H9 (cell line): ENCODE results near the gene MIEF1. TPM values are rescaled to one million over a fixed set of nuclear protein-coding genes. Genes with fewer than 3 reads are reported as not detected.
A peak's percentile ranks its signal among the peaks of the same experiment; 100 is the strongest.

ENCODE experiments used
- DNase-seq: peaks from one replicate; pipeline ENCODE4 v3.0.0-alpha.2; 2017
- H2AFZ ChIP-seq: one replicate; pipeline ENCODE4 v1.6.1; 2013; ENCODE audit warnings: mild to moderate bottlenecking, low read length, control low read depth, moderate library complexity
- H2AK5ac ChIP-seq: 2 replicates; pipeline ENCODE4 v1.6.1; 2013; ENCODE audit warnings: low read length, control low read depth, mixed read lengths; ENCODE audit not compliant: insufficient read length
- H2BK120ac ChIP-seq: one replicate; pipeline ENCODE4 v1.6.1; 2013; ENCODE audit warnings: low read depth, mild to moderate bottlenecking, low read length, control low read depth, inconsistent platforms; ENCODE audit not compliant: poor library complexity, severe bottlenecking
- H2BK12ac ChIP-seq: 2 replicates; pipeline ENCODE4 v1.6.1; 2013; ENCODE audit warnings: low read length, control low read depth, mixed read lengths, low read depth; ENCODE audit not compliant: insufficient read length
- H2BK15ac ChIP-seq: 2 replicates; pipeline ENCODE4 v1.6.1; 2013; ENCODE audit warnings: low read depth, low read length, control low read depth
- H2BK20ac ChIP-seq: one replicate; pipeline ENCODE4 v1.6.1; 2013; ENCODE audit warnings: low read depth, mild to moderate bottlenecking, low read length, control low read depth, inconsistent platforms; ENCODE audit not compliant: poor library complexity, severe bottlenecking
- H2BK5ac ChIP-seq: 2 replicates; pipeline ENCODE4 v1.6.1; 2013; ENCODE audit warnings: low read length, control low read depth, mixed read lengths; ENCODE audit not compliant: insufficient read length
- H3K14ac ChIP-seq: 2 replicates; pipeline ENCODE4 v1.6.1; 2013; ENCODE audit warnings: low read length, control low read depth; ENCODE audit not compliant: insufficient read depth
- H3K18ac ChIP-seq: 2 replicates; pipeline ENCODE4 v1.6.1; 2013; ENCODE audit warnings: low read depth, mild to moderate bottlenecking, mixed read lengths, low read length, control low read depth; ENCODE audit not compliant: insufficient read length
- H3K23ac ChIP-seq: 2 replicates; pipeline ENCODE4 v1.6.1; 2013; ENCODE audit warnings: low read length, control low read depth, mixed read lengths, low read depth; ENCODE audit not compliant: insufficient read length
- H3K23me2 ChIP-seq: 2 replicates; pipeline ENCODE4 v1.6.1; 2013; ENCODE audit warnings: low read depth, mild to moderate bottlenecking, mixed read lengths, low read length, control low read depth; ENCODE audit not compliant: insufficient read length, poor library complexity, severe bottlenecking
- H3K27ac ChIP-seq: 2 replicates; pipeline ENCODE4 v1.5.1; 2013; ENCODE audit warnings: low read length, control low read depth, mixed read lengths, low read depth; ENCODE audit not compliant: insufficient read length
- H3K27me3 ChIP-seq: 2 replicates; pipeline ENCODE4 v1.6.1; 2013; ENCODE audit warnings: low read length, control low read depth, inconsistent platforms; ENCODE audit not compliant: insufficient read depth
- H3K4ac ChIP-seq: 2 replicates; pipeline ENCODE4 v1.6.1; 2013; ENCODE audit warnings: low read depth, mild to moderate bottlenecking, control low read depth, inconsistent platforms, low read length, moderate library complexity
- H3K4me1 ChIP-seq: 2 replicates; pipeline ENCODE4 v1.6.1; 2013; ENCODE audit warnings: low read length, control low read depth, inconsistent platforms; ENCODE audit not compliant: insufficient read depth
- H3K4me2 ChIP-seq: 2 replicates; pipeline ENCODE4 v1.6.1; 2013; ENCODE audit warnings: low read length, control low read depth, mixed read lengths; ENCODE audit not compliant: insufficient read length, insufficient read depth
- H3K56ac ChIP-seq: 2 replicates; pipeline ENCODE4 v1.6.1; 2013; ENCODE audit warnings: low read depth, mild to moderate bottlenecking, mixed read lengths, low read length, control low read depth; ENCODE audit not compliant: insufficient read length
- H3K79me1 ChIP-seq: 2 replicates; pipeline ENCODE4 v1.6.1; 2013; ENCODE audit warnings: low read depth, mild to moderate bottlenecking, moderate library complexity, low read length, control low read depth, inconsistent platforms; ENCODE audit not compliant: insufficient read depth, poor library complexity, severe bottlenecking
- H3K79me2 ChIP-seq: 2 replicates; pipeline ENCODE4 v1.6.1; 2013; ENCODE audit warnings: low read length, control low read depth, inconsistent platforms; ENCODE audit not compliant: insufficient read depth
- H3K9ac ChIP-seq: 2 replicates; pipeline ENCODE4 v1.6.1; 2013; ENCODE audit warnings: low read length, control low read depth, mixed read lengths; ENCODE audit not compliant: insufficient read length; ENCODE audit errors: extremely low read depth
- H3K9me3 ChIP-seq: one replicate; pipeline ENCODE4 v1.6.1; 2013; ENCODE audit warnings: low read depth, low read length, inconsistent platforms; ENCODE audit not compliant: control insufficient read depth
- H3T11ph ChIP-seq: one replicate; pipeline ENCODE4 v1.6.1; 2013; ENCODE audit warnings: mild to moderate bottlenecking, low read length, control low read depth, inconsistent platforms
- H4K20me1 ChIP-seq: one replicate; pipeline ENCODE4 v1.6.1; 2013; ENCODE audit not compliant: control insufficient read depth, insufficient read length, insufficient read depth
- H4K5ac ChIP-seq: 2 replicates; pipeline ENCODE4 v1.6.1; 2013; ENCODE audit warnings: low read depth, mild to moderate bottlenecking, mixed read lengths, low read length, control low read depth; ENCODE audit not compliant: insufficient read length
- H4K8ac ChIP-seq: replicated peaks from 2 replicates; pipeline ENCODE4 v1.6.1; 2013; ENCODE audit warnings: low read length, control low read depth, mixed read lengths, low read depth; ENCODE audit not compliant: insufficient read length
- H4K91ac ChIP-seq: 2 replicates; pipeline ENCODE4 v1.6.1; 2013; ENCODE audit warnings: low read depth, mild to moderate bottlenecking, moderate library complexity, mixed read lengths, low read length, control low read depth; ENCODE audit not compliant: insufficient read length
- H3K27ac Mint-ChIP-seq, 3 experiments: 2 replicates in 2 of 3; 3 replicates in 1 of 3; pipeline ENCODE4 v1.8.0; 2020 to 2021; ENCODE audit warnings: mixed read lengths in 3 of 3, mild to moderate bottlenecking in 1 of 3, moderate library complexity in 1 of 3
- H3K27me3 Mint-ChIP-seq: 2 replicates; pipeline ENCODE4 v1.8.0; 2021; ENCODE audit warnings: low read depth, mild to moderate bottlenecking, moderate library complexity, mixed read lengths
- H3K36me3 Mint-ChIP-seq, 3 experiments: 2 replicates in 2 of 3; 3 replicates in 1 of 3; pipeline ENCODE4 v1.8.0; 2020 to 2021; ENCODE audit warnings: low read depth in 3 of 3, mixed read lengths in 3 of 3; ENCODE audit not compliant: insufficient read depth in 1 of 3
- H3K4me1 Mint-ChIP-seq, 2 experiments: 2 replicates each; pipeline ENCODE4 v1.8.0; 2020; ENCODE audit warnings: mixed read lengths in 2 of 2
- H3K4me3 Mint-ChIP-seq, 2 experiments: 2 replicates in 1 of 2; 3 replicates in 1 of 2; pipeline ENCODE4 v1.8.0; 2020 to 2021; ENCODE audit warnings: mild to moderate bottlenecking in 2 of 2, mixed read lengths in 2 of 2, moderate library complexity in 1 of 2
- H3K9me3 Mint-ChIP-seq, 2 experiments: 2 replicates in 1 of 2; 3 replicates in 1 of 2; pipeline ENCODE4 v1.8.0; 2020; ENCODE audit warnings: mild to moderate bottlenecking in 2 of 2, mixed read lengths in 2 of 2, moderate library complexity in 1 of 2
- CTCF ChIP-seq: fragments of 200-600 bp; sonication (generic); conservative IDR thresholded peaks from 3 replicates; pipeline ENCODE4 v1.8.0; 2021; ENCODE audit warnings: antibody characterized with exemption, mild to moderate bottlenecking
- WGBS: extraction: QIAGEN DNeasy Blood & Tissue Kit; methylation state at CpG from one replicate; pipeline ENCODE4 v1.1.7; 2013; ENCODE audit warnings: missing lambda C conversion rate, low lambda C conversion rate, mixed read lengths; ENCODE audit not compliant: insufficient read length; ENCODE audit errors: extremely low coverage; 5-methylcytosine and 5-hydroxymethylcytosine counted together
- total RNA-seq: library from RNA; stranded (reverse); gene quantifications from 2 replicates; pipeline ENCODE4 v1.2.1, GENCODE V29; 2021

Gene MIEF1
- total RNA-seq, 1 experiment from 2014 or later: 32.6 TPM

GRCh38 chr22:39476664-39477063 lies 25.4 kb upstream of the MIEF1 start:
- no peak overlapping the region for H4K8ac ChIP-seq
- no peaks in the 10 kb centered on the region for H3K9me3 Mint-ChIP-seq
- H3K23ac ChIP-seq: no peak overlapping the region
- H2BK20ac ChIP-seq: no peak overlapping the region
- TF ChIP-seq CTCF: no peak
- no peaks in the 10 kb centered on the region for H3K36me3 Mint-ChIP-seq
- H3K4me2 ChIP-seq: no peak overlapping the region
- DNase-seq: no peak
- no peak overlapping the region for H2BK12ac ChIP-seq
- no CpG with 5 or more reads among the region's 13 CpGs for WGBS
- no peaks in the 10 kb centered on the region for H4K20me1 ChIP-seq
- H3K27me3 ChIP-seq: no peaks in the 10 kb centered on the region
- H3K79me2 ChIP-seq: no peaks in the 10 kb centered on the region
- no peak overlapping the region for H3K18ac ChIP-seq
- H3K79me1 ChIP-seq: no peaks in the 10 kb centered on the region
- H3K4me3 Mint-ChIP-seq: peak overlapping the region in 1 of 2 experiments; percentile 19; a peak in 1 of 5 replicates
- H4K91ac ChIP-seq: no peak overlapping the region
- H3K9me3 ChIP-seq: no peaks in the 10 kb centered on the region
- no peak overlapping the region for H3K14ac ChIP-seq
- peak overlapping the region in 1 of 3 experiments; percentile 50; a peak in 1 of 7 replicates for H3K27ac Mint-ChIP-seq
- H2BK15ac ChIP-seq: no peak overlapping the region
- H3K4me1 Mint-ChIP-seq: peaks cover 33 to 43% of the 10 kb centered on the region in 2 experiments
- no peak overlapping the region for H3K9ac ChIP-seq
- H2BK5ac ChIP-seq: no peak overlapping the region
- no peak overlapping the region for H3K56ac ChIP-seq
- no peak overlapping the region for H2BK120ac ChIP-seq
- H4K5ac ChIP-seq: no peak overlapping the region
- H3T11ph ChIP-seq: no peak overlapping the region
- H3K4ac ChIP-seq: no peak overlapping the region
- H3K23me2 ChIP-seq: no peaks in the 10 kb centered on the region
- peaks cover 3% of the 10 kb centered on the region; the same call in 1 of the 2 replicates for H3K4me1 ChIP-seq
- no peak overlapping the region for H3K27ac ChIP-seq
- peaks cover 18% of the 10 kb centered on the region for H3K27me3 Mint-ChIP-seq
- H2AK5ac ChIP-seq: no peak overlapping the region
- no peak overlapping the region for H2AFZ ChIP-seq
